HepG2 (cell line): ENCODE results near the gene TMEM131L. TPM values are rescaled to one million over a fixed set of nuclear protein-coding genes. Genes with fewer than 3 reads are reported as not detected.

Experiments used
- DMAP1 ChIP-seq: IDR thresholded peaks from 2 replicates; pipeline ENCODE4 v1.6.1; 2016
- GABPB1 ChIP-seq: IDR thresholded peaks from 2 replicates; pipeline ENCODE4 v1.6.1; 2016; ENCODE audit warnings: mild to moderate bottlenecking, missing genetic modification reagents, moderate library complexity, missing compliant biosample characterization
- GLMP ChIP-seq: sonication (generic); formaldehyde crosslinking; IDR thresholded peaks from 2 replicates; pipeline ENCODE4 v1.9.0; 2021; ENCODE audit warnings: missing genetic modification reagents, mild to moderate bottlenecking, borderline replicate concordance
- HIVEP1 ChIP-seq: sonication (generic); formaldehyde crosslinking; IDR thresholded peaks from 2 replicates; pipeline ENCODE4 v1.4.0; 2020; ENCODE audit warnings: mild to moderate bottlenecking, missing genetic modification reagents
- HNF1A ChIP-seq, 2 experiments: sonication (generic) in 1 of 2; formaldehyde crosslinking in 1 of 2; IDR thresholded peaks; 2 replicates each; pipeline versions ENCODE4 v1.4.0 to v1.6.1; 2016 to 2020; ENCODE audit warnings: borderline replicate concordance in 1 of 2, low read depth in 1 of 2, mild to moderate bottlenecking in 1 of 2, missing genetic modification reagents in 1 of 2
- KDM5B ChIP-seq: sonication (generic); formaldehyde crosslinking; IDR thresholded peaks from 2 replicates; pipeline ENCODE4 v1.4.0; 2020; ENCODE audit warnings: missing genetic modification reagents, mild to moderate bottlenecking, borderline replicate concordance
- MYC ChIP-seq: sonication (generic); formaldehyde crosslinking; IDR thresholded peaks from 2 replicates; pipeline ENCODE4 v1.9.0; 2021; ENCODE audit warnings: missing genetic modification reagents, borderline replicate concordance
- RAD51 ChIP-seq: fragments of 450-650 bp; IDR thresholded peaks from 2 replicates; pipeline ENCODE4 v1.6.1; 2016; ENCODE audit warnings: borderline replicate concordance
- RCOR2 ChIP-seq: IDR thresholded peaks from 2 replicates; pipeline ENCODE4 v1.6.1; 2016; ENCODE audit warnings: missing biosample characterization, missing genetic modification reagents
- REST ChIP-seq, 2 experiments: IDR thresholded peaks; 2 replicates each; pipeline ENCODE4 v1.6.1; 2011 to 2012; ENCODE audit warnings: low read length in 2 of 2, borderline replicate concordance in 1 of 2, low read depth in 1 of 2, mild to moderate bottlenecking in 1 of 2, moderate library complexity in 1 of 2
- RNF2 ChIP-seq: fragments of 450-650 bp; conservative IDR thresholded peaks from 2 replicates; pipeline ENCODE4 v1.6.1; 2016; ENCODE audit warnings: low read depth
- SETDB1 ChIP-seq: sonication (generic); formaldehyde crosslinking; IDR thresholded peaks from 2 replicates; pipeline ENCODE4 v1.5.1; 2020; ENCODE audit warnings: missing genetic modification reagents, mild to moderate bottlenecking, borderline replicate concordance
- SMAD9 ChIP-seq: sonication (generic); formaldehyde crosslinking; IDR thresholded peaks from 2 replicates; pipeline ENCODE4 v1.5.1; 2020; ENCODE audit warnings: mild to moderate bottlenecking, missing genetic modification reagents
- ZNF512B ChIP-seq: sonication (generic); formaldehyde crosslinking; IDR thresholded peaks from 2 replicates; pipeline ENCODE4 v1.5.1; 2020; ENCODE audit warnings: missing genetic modification reagents, mild to moderate bottlenecking, borderline replicate concordance
- ZNF720 ChIP-seq: sonication (generic); formaldehyde crosslinking; IDR thresholded peaks from 2 replicates; pipeline ENCODE4 v1.4.0; 2020; ENCODE audit warnings: missing genetic modification reagents
- polyA plus RNA-seq, 8 experiments: library from polyadenylated mRNA; depleted of rRNA in 3 of 8; stranded (reverse) in 7 of 8; unstranded in 1 of 8; fragments of >200 nt; fragmentation: Illumina TruSeq in 4 of 8; extraction: Trizol in 4 of 8; gene quantifications; 2 replicates each; pipeline versions ENCODE4 v1.2.1 to v1.2.3, GENCODE V29; 2011 to 2016; ENCODE audit warnings: low read depth in 4 of 8, missing spikeins in 1 of 8, mixed read lengths in 1 of 8; ENCODE audit not compliant: insufficient read depth in 1 of 8
- total RNA-seq, 5 experiments: library from RNA; depleted of rRNA; stranded (reverse); fragments of >200 nt; fragmentation: Illumina TruSeq; extraction: Trizol; gene quantifications; 2 replicates each; pipeline ENCODE4 v1.2.3, GENCODE V29; 2016; ENCODE audit warnings: low read depth in 1 of 5

Gene TMEM131L
- total and polyA plus RNA-seq, 2 of the 13 experiments (the other 11 are each of a cell fraction or from before 2014, with no cell fraction given): 2.2 to 4.5 TPM

- TF ChIP-seq GLMP (CRISPR knock-in tag) (no peak), RCOR2 (no peak), SMAD9 (no peak), DMAP1 (CRISPR knock-in tag) (0 out of 2 replicates have a peak, but pooled peaks have one; percentile 13), KDM5B (CRISPR knock-in tag) (peak; percentile 46; the same call in 1 of the 2 replicates), ZNF512B (CRISPR knock-in tag) (no peak), HIVEP1 (CRISPR knock-in tag) (no peak), RAD51 (peak; percentile 76), ZNF720 (CRISPR knock-in tag) (no peak), GABPB1 (CRISPR knock-in tag) (0 out of 2 replicates have a peak, but pooled peaks have one; percentile 9), RNF2 (no peak), MYC (CRISPR knock-in tag) (peak; percentile 39; the same call in 1 of the 2 replicates), REST (IDR thresholded peaks at IDR 0.05; ENCODE audit: borderline replicate concordance in 1 of 2, low read depth in 1 of 2, low read length in 2 of 2) (no peak), SETDB1 (CRISPR knock-in tag) (no peak), HNF1A (IDR thresholded peaks at IDR 0.05; ENCODE audit: low read depth) (no peak), HNF1A (CRISPR knock-in tag; IDR thresholded peaks at IDR 0.05; ENCODE audit: borderline replicate concordance) (no peak)
Observed at GRCh38 chr4:153639833-153640802, 174.0 kb downstream of the TMEM131L start (continued).
